Measurements from ENCODE around the gene SULT1E1.

SULT1E1 gene, protein sequence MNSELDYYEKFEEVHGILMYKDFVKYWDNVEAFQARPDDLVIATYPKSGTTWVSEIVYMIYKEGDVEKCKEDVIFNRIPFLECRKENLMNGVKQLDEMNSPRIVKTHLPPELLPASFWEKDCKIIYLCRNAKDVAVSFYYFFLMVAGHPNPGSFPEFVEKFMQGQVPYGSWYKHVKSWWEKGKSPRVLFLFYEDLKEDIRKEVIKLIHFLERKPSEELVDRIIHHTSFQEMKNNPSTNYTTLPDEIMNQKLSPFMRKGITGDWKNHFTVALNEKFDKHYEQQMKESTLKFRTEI

GRCh38 chr4:69860052-69860451, at the start of gene SULT1E1:
TSS of gene SULT1E1 (minus strand) at chr4:69860145. CDS start at chr4:69857644, 2,501 bp downstream.
- DNase-seq = no peak

GRCh38 chr4:69909195-69909594, 49.2 kb upstream of the SULT1E1 start:
- no peak for DNase-seq

- no peak for DNase-seq
Observed at GRCh38 chr4:69907151-69907550, 47.2 kb upstream of the SULT1E1 start.

DNA sequence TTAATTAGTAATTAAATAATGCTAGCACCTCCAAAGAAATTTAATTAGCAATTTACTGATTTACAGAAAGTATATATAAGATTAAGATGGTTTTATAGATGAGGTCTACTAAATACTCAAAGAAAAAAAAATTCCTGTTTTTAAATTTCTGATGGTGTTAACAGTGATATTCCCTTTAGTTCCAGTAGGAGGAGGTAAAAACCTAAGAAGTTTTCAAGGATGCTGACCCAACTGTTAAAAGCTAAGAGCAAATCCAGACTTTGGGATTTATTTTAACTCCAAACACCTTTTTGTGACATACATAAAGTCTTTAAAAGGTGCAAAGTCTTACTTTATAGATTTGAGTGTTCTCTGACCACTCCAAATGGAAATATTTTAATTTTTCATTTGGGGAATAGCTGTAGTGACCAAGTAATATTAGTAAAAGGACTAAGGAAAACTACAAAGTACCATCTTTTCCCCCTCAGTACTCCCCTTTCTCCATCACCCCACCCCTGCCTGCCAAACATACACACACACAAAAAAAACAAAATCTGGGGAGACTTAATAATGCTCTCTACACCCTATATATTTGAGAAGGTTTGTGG, 36.7 kb upstream of the SULT1E1 start:
- no peak for DNase-seq

GRCh38 chr4:69894721-69895120, 34.8 kb upstream of the SULT1E1 start:
- no peak for DNase-seq

- no peak for DNase-seq
Observed at GRCh38 chr4:69894186-69894585, 34.2 kb upstream of the SULT1E1 start.

DNA sequence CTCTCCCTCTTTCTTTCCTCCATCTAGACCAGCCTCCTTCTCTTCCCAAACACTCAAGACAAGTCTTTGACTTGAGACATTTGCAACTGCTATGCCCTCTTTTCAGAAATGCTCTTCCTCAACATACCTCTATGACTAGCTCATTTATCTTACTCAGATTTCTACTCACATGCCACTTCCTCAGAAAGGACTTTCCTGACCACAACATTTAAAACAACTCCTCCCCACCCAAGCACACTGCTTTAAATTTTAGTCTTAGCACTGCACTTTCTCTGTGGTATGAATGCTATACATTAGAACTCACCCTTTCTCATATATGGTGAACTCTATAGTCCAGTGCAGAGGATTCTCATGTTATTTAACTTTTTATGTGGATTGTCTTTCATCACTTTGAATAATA, 28.4 kb upstream of the SULT1E1 start:
- no peak for DNase-seq

DNA sequence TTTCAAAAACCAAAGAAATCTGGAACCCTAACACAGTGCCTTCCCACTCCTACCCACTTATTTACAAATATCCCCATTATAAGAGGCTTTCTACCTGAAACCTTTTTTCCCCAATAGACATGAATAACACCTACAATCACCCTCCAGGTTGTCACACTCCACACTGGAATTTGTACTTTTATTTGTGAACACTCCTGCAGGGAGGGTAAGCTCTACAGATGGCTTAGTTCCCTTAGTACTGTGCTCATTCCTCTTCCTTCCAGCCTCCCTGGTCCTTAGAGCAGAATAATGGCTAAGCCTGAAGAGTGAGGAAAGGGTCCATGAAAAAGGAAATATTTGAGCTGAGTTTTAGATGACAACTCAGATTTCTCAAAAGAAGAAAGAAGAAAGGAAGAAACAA, 22.2 kb upstream of the SULT1E1 start:
- DNase-seq = no peak

DNA sequence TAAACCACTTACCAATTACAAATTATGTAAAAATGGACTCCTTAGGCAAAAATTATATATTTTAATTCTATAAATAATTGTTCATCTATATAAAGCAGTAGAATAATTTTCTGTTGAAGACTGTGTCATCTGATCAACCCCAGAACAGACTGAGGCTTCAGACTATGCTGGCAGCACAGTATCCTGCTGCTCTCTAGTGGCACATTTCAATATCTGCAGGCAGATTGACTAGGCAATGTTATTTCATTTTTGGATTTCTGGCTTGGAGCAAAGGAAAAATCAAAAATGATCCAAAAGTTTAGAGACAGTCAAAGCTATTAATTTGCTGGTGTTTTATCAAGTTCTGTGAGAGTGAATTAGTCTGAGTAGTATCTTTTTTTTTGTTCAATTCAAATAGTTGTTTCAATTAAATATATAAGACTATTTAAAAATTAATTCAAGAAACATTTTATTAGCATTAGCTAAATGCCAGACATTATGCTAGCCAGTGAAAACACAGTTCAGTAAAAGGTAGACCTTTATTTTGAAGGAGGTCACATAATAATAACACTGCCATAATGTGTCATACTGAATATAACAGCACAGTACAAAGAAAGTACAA, 21.3 kb upstream of the SULT1E1 start:
- no peak for DNase-seq

GRCh38 chr4:69878250-69878649, 18.3 kb upstream of the SULT1E1 start:
- no peak for DNase-seq

DNA sequence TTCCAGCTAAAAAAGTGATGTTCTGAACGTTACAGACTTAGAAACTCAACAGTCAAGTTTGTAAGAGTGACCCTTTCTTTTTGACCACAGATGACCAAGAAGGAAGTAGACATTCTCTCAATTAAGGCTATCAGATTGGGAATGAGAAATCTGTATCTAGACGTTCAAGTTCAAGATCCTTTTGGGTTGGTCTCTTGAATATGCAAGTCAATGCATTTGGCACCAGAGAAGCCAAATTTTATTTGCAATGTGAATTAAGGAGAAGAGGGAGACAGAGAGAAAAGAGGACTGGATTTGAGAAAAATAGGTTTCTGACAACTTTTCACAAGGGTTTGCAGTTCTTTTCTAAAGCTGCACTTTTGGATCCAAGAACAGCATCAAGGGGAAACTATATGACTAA, 17.5 kb upstream of the SULT1E1 start:
- no peak for DNase-seq

GRCh38 chr4:69876071-69876470, 16.1 kb upstream of the SULT1E1 start:
- no peak for DNase-seq

DNA sequence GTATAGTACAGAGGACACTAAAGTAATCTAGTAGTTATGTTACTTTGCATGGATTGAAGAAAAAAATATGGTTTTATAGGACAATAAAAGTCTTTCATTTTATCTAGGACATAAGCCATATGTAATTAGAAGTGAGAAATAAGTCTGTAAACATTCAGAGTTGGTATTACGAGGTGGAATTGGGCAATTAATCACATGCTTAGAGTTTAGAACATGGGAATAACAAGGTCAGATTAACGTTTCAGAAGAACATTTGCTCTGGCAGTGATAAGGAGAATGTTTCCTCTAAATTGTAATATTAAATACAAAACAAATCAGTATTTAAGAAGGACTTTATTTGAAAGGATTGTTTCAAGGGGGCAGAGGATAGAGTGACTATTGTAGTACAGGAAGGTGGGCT, 15.6 kb upstream of the SULT1E1 start:
- no peak for DNase-seq

DNA sequence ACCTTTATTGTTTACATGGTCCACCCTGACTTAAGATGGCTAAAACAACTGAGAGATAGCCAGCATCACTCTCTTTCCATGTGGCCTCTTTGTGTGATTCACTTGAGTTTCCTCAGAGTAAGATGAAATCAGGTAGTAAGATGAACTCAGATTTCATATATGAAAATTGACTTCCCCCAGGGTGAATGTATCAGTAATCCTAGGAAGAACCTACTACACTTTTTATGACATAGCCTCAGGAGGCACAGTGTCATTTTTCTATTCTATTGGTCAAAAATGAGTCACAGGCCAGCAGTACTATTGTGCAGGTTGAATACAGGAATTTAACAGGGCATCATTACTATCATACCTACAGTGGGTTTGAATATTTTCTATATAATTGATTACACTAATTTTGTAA, 14.6 kb upstream of the SULT1E1 start:
- DNase-seq = no peak

GRCh38 chr4:69861756-69862155, 1.8 kb upstream of the SULT1E1 start:
- no peak for DNase-seq

DNA sequence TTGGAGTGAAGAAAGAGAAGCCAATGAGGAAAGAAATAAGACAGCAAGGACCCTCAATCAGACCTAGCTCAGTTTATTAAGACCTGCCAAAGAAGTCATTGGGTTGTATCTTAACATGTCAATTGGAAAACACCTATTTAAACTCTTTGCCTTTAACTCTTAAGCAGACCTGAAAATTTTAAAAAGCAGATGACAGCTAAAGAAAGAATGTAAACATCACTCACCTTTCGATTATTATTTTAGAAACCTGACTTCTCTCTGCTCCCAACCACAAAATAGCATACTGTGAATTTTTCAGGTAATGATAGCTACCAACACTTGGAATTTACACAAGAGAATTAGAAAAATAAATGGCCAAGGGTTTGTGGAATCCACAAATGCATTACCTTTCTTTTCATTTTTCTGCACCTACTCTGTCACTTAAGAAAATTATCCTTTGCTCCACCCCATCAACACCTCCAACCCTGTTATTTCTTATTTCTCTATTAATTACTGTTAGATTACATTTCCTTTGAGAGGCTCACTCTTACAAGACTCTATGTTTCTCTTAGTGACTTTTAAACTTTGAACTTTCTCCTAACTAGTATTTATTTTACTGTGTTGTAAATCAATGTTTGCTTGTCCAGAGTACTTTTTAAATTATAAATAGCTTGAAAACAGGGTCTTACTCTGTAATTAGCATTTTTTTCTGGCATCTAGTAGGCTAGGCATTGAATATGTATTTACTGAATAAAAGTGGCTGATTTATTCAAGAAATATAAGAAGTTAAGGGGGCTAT, 765 bp upstream of the SULT1E1 start:
- no peak for DNase-seq

GRCh38 chr4:69859140-69859685, 732 bp downstream of the SULT1E1 start:
- DNase-seq = no peak

DNA sequence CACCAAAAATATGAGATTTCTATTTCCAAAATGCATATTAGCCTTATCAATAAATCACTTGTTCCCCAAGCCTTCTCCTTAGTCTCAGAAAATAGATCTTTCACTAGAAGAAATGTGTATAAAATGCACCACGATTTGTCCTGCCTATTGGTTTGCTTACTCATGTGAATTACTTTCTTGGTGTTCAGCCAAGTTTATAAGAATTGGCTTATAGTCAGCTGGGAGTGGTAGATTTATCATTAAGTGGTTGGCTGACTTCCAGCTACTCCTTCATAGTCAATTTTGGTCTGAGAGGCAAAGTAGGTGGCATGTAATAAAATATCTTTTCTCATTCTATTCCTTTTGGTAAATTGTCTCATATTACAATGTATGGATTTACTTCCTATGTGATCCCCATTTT, 1.3 kb downstream of the SULT1E1 start:
- DNase-seq = no peak

GRCh38 chr4:69855822-69856221, 4.1 kb downstream of the SULT1E1 start:
- DNase-seq = no peak

- DNase-seq = no peak
Observed at GRCh38 chr4:69849969-69850368, 10.0 kb downstream of the SULT1E1 start.

DNA sequence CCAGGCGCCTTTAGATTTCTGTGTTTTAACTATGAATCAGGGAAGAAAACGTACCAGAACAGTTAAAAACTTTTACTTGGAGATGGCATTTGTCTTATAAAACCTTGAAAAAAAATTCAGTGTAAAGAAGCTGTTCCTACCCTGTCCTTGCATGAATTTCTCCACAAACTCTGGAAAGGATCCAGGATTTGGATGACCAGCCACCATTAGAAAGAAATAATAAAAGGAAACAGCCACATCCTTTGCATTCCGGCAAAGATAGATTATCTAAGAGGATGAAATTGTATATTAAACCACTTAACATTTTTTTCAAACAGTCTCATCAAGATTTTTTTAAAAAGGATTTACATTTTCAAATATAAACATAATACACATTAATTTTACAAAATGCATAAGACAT, 10.6 kb downstream of the SULT1E1 start:
- DNase-seq = no peak

GRCh38 chr4:69848028-69848427, 11.9 kb downstream of the SULT1E1 start:
- DNase-seq = no peak

GRCh38 chr4:69843932-69844331, 16.0 kb downstream of the SULT1E1 start:
- DNase-seq = no peak

Measured in activated effector memory CD4-positive, alpha-beta T cell treated with Interleukin-2 at 50 U/mL for 16 hours (primary cell).